NCI-H2107 (cell line): ENCODE results near the gene SH3PXD2A.
A peak's percentile ranks its signal among the peaks of the same experiment; 100 is the strongest.

Experiments
- DNase-seq: peaks from one replicate; lab custom pipeline; 2025; lab: John Stamatoyannopoulos, UW

Gene SH3PXD2A

DNA sequence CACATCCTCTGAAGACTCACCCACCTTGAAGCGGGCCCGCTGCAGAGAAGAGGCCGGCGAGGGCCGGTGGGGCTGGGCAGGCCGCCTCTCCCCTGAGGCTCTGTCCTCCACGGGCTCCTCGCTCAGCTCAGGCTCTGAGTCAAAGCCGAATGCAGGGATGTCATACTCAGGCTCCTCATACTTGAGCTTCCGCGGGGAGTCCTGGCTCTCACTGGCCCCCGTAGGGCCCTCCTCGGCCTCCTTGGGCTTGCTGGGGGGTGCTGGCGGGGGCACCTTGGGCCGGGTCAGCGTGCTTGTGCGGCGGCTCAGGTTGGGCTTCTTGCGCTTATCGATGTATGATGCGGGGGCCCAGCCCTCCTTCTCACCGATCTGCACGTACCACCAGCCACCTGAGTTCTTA is 252.0 kb downstream of the SH3PXD2A start:
- DNase-seq, result no peak

GRCh38 chr10:103602852-103603155 is 252.6 kb downstream of the SH3PXD2A start:
- no peak for DNase-seq

DNA sequence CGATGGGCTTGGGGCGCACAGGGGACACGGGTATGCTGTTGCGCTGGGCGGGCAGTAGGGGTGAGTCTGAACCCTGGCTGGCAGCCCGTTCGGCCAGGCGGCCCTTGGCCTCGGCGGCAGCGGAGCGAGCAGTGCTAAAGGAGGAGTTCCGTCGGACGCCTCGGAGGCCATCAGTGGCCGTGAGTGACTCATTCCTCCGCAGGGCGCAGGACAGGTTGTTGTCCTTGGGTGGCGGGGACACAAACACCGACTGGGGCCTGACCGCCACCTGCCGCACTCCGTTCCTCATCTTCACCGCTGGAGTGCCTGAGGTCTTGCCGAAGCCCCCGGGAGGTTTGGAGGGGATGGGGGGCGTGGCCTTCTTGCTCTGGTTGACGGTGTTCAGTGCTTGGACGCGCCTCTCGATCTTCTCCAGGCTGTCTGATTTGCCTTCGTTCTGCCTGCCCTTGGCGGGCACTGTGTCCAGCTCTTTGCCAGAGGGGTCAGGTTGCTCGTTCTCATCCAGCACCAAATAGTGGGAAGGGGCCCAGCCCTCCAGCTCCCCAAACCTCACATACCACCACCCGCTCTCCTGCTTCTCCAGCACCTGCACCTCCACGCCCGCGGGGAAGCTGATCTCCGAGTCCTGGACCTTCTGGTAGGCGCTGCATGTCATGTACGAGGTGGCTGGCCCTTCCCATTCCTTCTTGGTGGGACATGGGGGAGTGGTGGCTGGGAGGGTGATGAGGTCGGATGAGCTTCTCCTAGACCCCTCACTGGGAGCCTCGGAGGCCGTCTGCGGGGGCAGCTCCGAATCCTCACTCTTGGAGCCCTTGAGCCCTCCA is 253.1 kb downstream of the SH3PXD2A start:
- DNase-seq, result no peak

DNA sequence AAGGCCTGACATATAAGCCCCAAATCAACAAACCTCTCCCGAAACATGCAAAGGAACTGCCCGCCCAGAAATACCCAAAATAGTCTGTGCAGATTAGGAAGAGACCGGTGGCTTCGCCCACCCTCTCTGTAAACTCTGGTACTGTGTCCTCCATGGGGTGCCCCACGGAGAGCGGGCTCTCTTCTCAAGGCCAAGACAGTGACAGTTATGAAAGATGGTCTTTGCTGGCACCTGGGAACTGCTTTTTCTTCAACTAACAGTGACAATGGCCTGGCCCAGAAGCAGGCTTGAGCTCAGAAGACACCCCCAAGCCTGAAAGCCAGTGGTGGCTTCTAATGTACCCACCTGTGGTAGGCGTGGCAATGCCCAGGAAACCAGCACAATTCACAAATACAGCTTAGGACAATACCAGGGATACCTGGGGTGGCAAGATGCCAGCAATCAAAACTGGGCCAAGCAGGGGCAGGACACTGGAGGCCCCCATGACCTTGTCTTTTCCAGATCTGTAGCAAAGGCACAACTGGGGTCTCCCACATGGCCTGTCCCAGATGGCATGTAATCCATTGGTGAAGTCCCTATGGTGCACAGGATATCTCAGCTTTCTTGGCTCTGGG is 254.3 kb downstream of the SH3PXD2A start:
- DNase-seq, result no peak

- DNase-seq, result no peak
Measured at GRCh38 chr10:103600325-103600724, 255.1 kb downstream of the SH3PXD2A start.

GRCh38 chr10:103599907-103600306 is 255.5 kb downstream of the SH3PXD2A start:
- DNase-seq, result no peak

- no peak for DNase-seq
Measured at GRCh38 chr10:103599211-103599610, 256.2 kb downstream of the SH3PXD2A start.

DNA sequence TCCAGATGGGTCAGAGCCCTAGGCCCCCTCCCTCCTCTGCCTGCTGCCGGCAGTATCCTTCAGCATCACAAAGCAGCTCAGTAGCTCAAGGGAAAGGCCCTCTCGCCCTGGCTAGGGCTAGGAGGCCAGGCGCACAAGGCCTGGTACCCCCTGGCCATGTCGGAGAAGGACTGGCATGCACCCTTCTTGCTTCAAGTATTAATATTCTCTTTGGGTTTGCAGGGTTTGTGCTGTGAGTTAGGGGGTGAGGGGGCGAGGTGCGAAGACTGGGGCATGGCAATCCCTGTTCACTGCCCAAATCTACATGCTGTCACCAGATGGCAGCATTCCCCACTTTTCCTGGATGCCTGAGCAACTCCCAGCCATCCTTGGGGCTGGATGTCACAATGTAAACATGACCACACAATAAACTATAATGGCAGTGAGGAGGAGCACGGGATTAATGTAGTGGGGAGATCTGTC is 256.7 kb downstream of the SH3PXD2A start:
- peak; percentile 21 for DNase-seq

- no peak for DNase-seq
Measured at GRCh38 chr10:103597003-103597402, 258.4 kb downstream of the SH3PXD2A start.

GRCh38 chr10:103595933-103596726 is 259.2 kb downstream of the SH3PXD2A start:
- DNase-seq, result peak; percentile 13

DNA sequence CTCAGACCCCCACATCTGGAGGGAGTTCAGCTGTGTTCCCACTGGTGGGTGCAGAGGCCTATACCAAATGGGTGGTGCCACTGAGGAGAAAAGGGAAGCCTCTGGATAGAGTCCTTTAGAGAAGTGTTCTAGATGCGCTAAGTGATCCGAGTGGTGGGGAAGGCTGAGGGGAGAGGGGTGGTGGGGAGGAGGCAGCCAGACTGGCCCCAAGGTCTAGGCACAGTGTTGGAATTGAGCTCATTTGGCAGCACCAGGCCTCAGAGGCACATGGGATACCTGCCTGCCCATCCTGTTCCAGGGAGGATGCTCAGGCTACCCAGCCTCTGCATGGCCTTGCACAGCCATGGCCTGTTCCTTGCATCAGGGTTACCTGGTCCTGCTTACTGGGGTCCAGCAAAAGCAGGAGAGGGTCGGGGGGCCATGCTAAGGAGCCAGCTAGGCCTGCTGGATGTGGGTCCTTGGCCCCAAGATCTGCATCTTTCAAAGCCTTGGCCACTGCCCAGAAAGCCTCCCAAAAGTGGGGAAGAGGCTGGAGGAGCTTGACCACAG is 262.3 kb downstream of the SH3PXD2A start:
- no peak for DNase-seq

GRCh38 chr10:103592186-103593021 is 263.0 kb downstream of the SH3PXD2A start:
- no peak for DNase-seq

GRCh38 chr10:103590744-103591291 is 264.6 kb downstream of the SH3PXD2A start:
- no peak for DNase-seq

DNA sequence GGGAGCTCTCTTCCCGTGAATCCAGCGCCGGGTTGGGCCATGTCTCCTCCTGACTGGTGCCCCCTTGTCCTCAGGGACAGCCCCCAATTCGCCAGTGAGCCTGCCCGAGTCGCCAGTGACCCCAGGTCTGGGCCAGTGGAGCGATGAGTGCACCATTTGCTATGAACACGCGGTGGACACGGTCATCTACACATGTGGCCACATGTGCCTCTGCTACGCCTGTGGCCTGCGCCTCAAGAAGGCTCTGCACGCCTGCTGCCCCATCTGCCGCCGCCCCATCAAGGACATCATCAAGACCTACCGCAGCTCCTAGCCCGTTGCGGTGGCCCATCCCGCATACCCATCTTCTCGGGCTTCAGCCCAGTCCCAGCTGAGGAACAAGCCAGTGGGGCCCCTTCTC is 265.3 kb downstream of the SH3PXD2A start:
- DNase-seq, result no peak

DNA sequence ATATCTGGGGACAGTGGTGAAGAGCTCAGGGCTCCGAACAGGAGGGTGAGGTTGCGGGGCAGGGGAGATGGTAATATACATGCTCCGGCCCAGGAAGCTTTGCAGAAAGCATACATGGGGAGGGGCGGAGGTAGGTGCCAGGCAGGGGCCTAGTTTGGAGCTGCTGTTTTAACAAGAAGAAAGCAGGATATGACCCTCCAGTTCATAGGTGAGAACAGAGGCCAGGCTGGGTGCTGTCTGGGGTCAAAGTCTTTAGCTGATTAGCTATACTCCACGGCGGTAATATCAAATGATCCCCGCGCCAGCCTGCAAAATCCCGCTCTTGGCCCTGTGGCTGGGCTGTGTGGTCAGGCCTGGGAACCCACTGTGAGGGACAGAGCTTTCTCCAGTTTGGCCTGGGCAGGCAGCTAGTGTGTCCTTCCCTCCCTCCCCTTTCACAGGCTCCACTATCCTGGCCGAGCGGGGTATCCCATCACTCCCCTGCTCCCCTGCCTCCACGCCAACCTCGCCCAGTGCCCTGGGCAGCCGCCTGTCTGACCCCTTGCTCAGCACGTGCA is 266.2 kb downstream of the SH3PXD2A start:
- no peak for DNase-seq

DNA sequence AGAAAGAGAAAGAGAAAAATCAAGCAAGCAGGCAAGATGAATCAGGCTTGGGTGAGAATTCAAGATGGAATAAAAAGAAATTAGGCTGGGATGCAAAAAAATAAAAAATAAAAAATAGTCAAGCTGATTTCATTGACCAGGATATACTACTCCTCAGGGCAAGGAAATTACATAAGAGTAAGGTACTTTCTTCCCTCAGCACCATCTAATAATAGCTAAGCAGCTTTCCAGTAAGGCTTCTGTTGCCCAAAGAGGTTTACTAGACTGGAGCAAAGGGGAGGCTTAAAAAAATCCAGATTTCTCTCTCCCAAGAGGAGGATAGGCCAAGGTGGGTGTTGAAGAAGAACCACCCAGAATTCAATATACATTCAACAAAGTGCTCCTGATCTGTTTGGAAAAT is 268.3 kb downstream of the SH3PXD2A start:
- DNase-seq, result no peak

- DNase-seq, result no peak
Measured at GRCh38 chr10:103585011-103585405, 270.4 kb downstream of the SH3PXD2A start.

DNA sequence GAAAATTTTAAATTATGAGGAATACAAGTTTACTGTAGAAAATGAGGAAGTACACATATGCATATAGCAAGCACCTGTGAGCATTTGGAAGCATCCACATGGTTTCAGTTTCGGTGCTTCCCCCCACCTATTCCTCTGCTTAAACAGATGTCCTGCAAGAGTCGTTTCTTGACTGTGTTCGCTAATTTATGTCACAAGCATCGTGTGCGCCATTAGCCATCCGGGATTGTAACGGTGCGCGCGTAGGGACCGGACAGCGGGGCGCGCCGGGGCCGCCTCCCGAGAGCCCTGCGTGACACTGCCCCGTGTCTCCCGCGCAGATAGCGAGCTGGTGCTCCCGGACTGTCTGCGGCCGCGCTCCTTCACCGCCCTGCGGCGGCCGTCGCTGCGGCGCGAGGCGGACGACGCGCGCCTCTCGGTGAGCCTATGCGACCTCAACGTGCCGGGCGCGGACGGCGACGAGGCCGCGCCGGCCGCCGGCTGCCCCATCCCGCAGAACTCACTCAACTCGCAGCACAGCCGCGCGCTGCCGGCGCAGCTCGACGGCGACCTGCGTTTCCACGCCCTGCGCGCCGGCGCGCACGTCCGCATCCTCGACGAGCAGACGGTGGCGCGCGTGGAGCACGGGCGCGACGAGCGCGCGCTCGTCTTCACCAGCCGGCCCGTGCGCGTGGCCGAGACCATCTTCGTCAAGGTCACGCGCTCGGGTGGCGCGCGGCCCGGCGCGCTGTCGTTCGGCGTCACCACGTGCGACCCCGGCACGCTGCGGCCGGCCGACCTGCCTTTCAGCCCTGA is 271.0 kb downstream of the SH3PXD2A start:
- DNase-seq, result no peak

DNA sequence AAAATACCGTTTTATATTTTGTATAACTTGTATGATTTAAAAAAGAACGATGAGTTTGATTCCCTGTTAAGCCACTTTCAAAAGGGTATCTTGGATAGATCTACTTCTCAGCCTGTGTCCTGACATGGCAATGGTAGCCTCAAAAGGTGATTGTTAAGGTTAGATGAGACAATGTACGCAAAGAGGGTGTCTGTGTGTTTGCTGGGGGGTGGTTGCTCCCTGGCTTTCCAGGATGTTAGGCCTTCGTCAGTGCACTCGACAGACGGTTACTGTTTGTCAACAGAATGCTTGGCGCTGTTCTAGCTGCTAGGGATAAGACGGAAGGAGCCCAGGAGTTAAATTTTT is 271.5 kb downstream of the SH3PXD2A start:
- DNase-seq, result no peak
